SK-N-SH treated with all-trans-retinoic acid at 6 μM for 48 hours (cell line): ENCODE results near the gene SORCS2.

ENCODE experiments used
- ISL1 ChIP-seq: fragments of 250-450 bp; sonication (Bioruptor Pico); IDR thresholded peaks from 2 replicates; pipeline ENCODE4 v2.1.2; 2022; ENCODE audit warnings: mild to moderate bottlenecking, moderate library complexity
- OSR1 ChIP-seq: fragments of 250-450 bp; sonication (Bioruptor Pico); IDR thresholded peaks from 2 replicates; pipeline ENCODE4 v1.8.0; 2022; ENCODE audit warnings: moderate library complexity, mild to moderate bottlenecking, inconsistent platforms
- SNAI2 ChIP-seq: fragments of 250-450 bp; sonication (Bioruptor Pico); IDR thresholded peaks from 2 replicates; pipeline ENCODE4 v1.5.0; 2020; ENCODE audit warnings: mild to moderate bottlenecking, moderate library complexity
- TOX ChIP-seq: fragments of 250-450 bp; sonication (Bioruptor Pico); IDR thresholded peaks from 2 replicates; pipeline ENCODE4 v1.8.0; 2021; ENCODE audit warnings: mild to moderate bottlenecking, moderate library complexity, borderline replicate concordance
- TF ChIP-seq, protein P1 (sequence below): fragments of 250-450 bp; sonication (Bioruptor Pico); IDR thresholded peaks from 2 replicates; pipeline ENCODE4 v1.8.0; 2020; ENCODE audit warnings: mild to moderate bottlenecking, moderate library complexity, borderline replicate concordance
- TF ChIP-seq, protein P2 (sequence below): fragments of 250-450 bp; sonication (Bioruptor Pico); IDR thresholded peaks from 2 replicates; pipeline ENCODE4 v1.5.1; 2020; ENCODE audit warnings: low read depth, mild to moderate bottlenecking, moderate library complexity

DNA sequence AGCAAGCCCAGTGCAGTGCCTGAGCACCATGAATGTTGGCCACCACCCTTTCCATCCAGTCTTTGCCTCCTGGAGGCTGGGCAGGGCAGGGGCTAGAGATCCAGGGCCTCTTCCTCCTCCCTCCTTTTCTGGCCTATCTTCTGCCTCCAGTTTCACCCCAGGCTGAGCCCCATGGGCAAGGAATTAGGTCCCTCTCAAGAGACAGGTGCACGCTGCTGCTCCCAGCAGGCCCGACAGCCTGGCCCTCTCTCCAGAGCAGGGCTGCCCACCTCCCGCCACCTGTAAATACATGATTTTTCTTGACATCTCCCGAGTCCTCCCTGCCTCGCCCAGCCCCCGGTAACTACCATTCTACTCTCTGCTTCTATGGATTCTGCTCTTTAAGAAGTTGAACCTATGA lies 299.6 kb downstream of the SORCS2 start:
- TF ChIP-seq, protein P1, sequence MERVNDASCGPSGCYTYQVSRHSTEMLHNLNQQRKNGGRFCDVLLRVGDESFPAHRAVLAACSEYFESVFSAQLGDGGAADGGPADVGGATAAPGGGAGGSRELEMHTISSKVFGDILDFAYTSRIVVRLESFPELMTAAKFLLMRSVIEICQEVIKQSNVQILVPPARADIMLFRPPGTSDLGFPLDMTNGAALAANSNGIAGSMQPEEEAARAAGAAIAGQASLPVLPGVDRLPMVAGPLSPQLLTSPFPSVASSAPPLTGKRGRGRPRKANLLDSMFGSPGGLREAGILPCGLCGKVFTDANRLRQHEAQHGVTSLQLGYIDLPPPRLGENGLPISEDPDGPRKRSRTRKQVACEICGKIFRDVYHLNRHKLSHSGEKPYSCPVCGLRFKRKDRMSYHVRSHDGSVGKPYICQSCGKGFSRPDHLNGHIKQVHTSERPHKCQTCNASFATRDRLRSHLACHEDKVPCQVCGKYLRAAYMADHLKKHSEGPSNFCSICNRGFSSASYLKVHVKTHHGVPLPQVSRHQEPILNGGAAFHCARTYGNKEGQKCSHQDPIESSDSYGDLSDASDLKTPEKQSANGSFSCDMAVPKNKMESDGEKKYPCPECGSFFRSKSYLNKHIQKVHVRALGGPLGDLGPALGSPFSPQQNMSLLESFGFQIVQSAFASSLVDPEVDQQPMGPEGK (CRISPR knock-in tag), result no peak
- TF ChIP-seq ISL1 (CRISPR knock-in tag) (no peak), SNAI2 (CRISPR knock-in tag) (no peak), OSR1 (CRISPR knock-in tag) (no peak), TOX (CRISPR knock-in tag) (no peak)
- TF ChIP-seq, protein P2, sequence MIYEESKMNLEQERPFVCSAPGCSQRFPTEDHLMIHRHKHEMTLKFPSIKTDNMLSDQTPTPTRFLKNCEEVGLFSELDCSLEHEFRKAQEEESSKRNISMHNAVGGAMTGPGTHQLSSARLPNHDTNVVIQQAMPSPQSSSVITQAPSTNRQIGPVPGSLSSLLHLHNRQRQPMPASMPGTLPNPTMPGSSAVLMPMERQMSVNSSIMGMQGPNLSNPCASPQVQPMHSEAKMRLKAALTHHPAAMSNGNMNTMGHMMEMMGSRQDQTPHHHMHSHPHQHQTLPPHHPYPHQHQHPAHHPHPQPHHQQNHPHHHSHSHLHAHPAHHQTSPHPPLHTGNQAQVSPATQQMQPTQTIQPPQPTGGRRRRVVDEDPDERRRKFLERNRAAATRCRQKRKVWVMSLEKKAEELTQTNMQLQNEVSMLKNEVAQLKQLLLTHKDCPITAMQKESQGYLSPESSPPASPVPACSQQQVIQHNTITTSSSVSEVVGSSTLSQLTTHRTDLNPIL (CRISPR knock-in tag), result no peak
